ENCODE measurements around the gene COX10. TPM values are rescaled to one million over a fixed set of nuclear protein-coding genes. Genes with fewer than 3 reads are reported as not detected.

Gene COX10
- total and polyA plus RNA-seq, 2 experiments from 2014 or later = 21.7 to 26.6 TPM

DNA sequence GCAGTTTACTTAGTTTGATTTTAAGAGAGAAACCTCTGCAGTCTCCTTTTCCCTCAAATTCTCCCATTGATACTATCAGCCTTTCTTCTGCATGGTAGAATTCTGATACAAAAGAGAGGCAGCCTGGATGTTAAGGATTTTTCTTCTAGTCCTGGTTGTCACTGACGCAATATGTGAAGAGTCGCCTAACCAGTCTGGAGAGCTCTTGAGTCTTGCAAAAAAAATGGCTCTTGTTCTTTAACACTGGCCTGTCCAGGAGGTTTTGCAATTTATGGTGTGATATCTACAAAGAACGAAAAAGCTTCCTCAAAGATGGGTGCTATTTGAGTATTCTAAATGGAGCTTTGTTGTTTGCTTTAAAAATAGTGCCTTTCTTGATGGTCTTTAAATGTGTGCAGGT lies 28.9 kb downstream of the COX10 start:
- no peaks in the 10 kb centered on the region for H3K36me3 ChIP-seq
- DNase-seq (ENCODE audit: low read depth in 1 of 2, low spot score in 1 of 2) = peak in 1 of 2 donors; percentile 34
- H3K27me3 ChIP-seq = no peaks in the 10 kb centered on the region
- no peak overlapping the region for H3K4me3 ChIP-seq
- no peaks in the 10 kb centered on the region for H3K9me3 ChIP-seq (ENCODE audit: low read depth)
- peaks cover 30% of the 10 kb centered on the region for H3K4me1 ChIP-seq (ENCODE audit: low read depth)
- TF ChIP-seq, protein P1, sequence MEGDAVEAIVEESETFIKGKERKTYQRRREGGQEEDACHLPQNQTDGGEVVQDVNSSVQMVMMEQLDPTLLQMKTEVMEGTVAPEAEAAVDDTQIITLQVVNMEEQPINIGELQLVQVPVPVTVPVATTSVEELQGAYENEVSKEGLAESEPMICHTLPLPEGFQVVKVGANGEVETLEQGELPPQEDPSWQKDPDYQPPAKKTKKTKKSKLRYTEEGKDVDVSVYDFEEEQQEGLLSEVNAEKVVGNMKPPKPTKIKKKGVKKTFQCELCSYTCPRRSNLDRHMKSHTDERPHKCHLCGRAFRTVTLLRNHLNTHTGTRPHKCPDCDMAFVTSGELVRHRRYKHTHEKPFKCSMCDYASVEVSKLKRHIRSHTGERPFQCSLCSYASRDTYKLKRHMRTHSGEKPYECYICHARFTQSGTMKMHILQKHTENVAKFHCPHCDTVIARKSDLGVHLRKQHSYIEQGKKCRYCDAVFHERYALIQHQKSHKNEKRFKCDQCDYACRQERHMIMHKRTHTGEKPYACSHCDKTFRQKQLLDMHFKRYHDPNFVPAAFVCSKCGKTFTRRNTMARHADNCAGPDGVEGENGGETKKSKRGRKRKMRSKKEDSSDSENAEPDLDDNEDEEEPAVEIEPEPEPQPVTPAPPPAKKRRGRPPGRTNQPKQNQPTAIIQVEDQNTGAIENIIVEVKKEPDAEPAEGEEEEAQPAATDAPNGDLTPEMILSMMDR (IDR thresholded peaks at IDR 0.05; ENCODE audit: low read depth, low read length) = no peak
- H3K27ac ChIP-seq = no peak overlapping the region

GRCh38 chr17:14101976-14102375 lies 32.7 kb downstream of the COX10 start:
- no peak for DNase-seq (ENCODE audit: low read depth in 1 of 2, low spot score in 1 of 2)
- Histone ChIP-seq H3K27me3 (no peaks in the 10 kb centered on the region), H3K4me1 (ENCODE audit: low read depth) (peaks cover 5% of the 10 kb centered on the region), H3K4me3 (no peak overlapping the region), H3K36me3 (no peaks in the 10 kb centered on the region), H3K27ac (no peak overlapping the region), H3K9me3 (ENCODE audit: low read depth) (no peaks in the 10 kb centered on the region)
- TF ChIP-seq, protein P1 (IDR thresholded peaks at IDR 0.05; ENCODE audit: low read depth, low read length) = no peak

DNA sequence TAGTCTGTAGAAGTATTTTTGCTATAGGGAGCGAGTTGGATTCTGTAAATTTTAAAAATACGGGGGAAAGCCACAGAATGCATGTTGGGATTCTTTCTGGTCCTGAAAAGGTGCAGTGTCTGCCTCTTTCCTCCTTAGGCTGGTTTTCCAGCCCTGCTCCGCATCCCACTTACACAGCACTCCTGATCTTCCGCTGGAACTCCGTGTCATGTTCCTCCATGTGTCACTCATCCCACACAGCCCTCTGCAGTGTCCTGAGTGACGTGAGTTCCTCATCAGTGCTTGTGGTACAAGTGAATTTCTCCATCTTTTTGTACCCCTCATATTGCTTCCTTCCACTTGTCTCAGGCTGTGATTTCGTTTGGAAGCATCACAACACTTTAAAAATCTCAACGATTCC lies 34.5 kb downstream of the COX10 start:
- TF ChIP-seq, protein P1 (IDR thresholded peaks at IDR 0.05; ENCODE audit: low read depth, low read length) = no peak
- Histone ChIP-seq H3K27ac (no peak overlapping the region), H3K4me1 (ENCODE audit: low read depth) (peaks cover 4% of the 10 kb centered on the region), H3K36me3 (no peaks in the 10 kb centered on the region), H3K27me3 (no peaks in the 10 kb centered on the region), H3K9me3 (ENCODE audit: low read depth) (no peaks in the 10 kb centered on the region), H3K4me3 (no peak overlapping the region)
- no peak for DNase-seq (ENCODE audit: low read depth in 1 of 2, low spot score in 1 of 2)

DNA sequence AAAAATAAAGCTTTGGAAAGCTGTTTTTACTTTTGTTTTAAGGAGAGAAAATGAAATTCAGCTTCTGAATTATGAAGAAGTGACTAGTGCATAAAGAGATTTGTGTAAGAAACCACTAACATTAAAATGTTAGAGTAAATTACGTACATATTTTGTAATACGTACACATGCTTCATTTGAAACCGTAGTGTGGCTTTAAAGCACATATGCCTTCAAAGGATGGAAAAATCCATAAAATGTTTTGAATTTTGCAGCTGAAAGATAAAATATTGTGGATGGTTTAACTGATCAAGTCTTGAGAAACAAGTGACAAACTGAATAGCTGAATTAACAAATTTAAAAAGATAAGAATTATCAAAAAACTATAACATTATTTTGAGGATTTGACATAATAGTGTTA lies 35.4 kb downstream of the COX10 start:
- Histone ChIP-seq H3K27me3 (no peaks in the 10 kb centered on the region), H3K36me3 (no peaks in the 10 kb centered on the region), H3K9me3 (ENCODE audit: low read depth) (no peaks in the 10 kb centered on the region), H3K4me1 (ENCODE audit: low read depth) (peaks cover 4% of the 10 kb centered on the region), H3K4me3 (no peak overlapping the region), H3K27ac (no peak overlapping the region)
- TF ChIP-seq, protein P1 (IDR thresholded peaks at IDR 0.05; ENCODE audit: low read depth, low read length) = no peak
- no peak for DNase-seq (ENCODE audit: low read depth in 1 of 2, low spot score in 1 of 2)

GRCh38 chr17:14107889-14108288 lies 38.6 kb downstream of the COX10 start:
- Histone ChIP-seq H3K36me3 (no peaks in the 10 kb centered on the region), H3K4me3 (no peak overlapping the region), H3K27me3 (no peaks in the 10 kb centered on the region), H3K4me1 (ENCODE audit: low read depth) (peaks cover 4% of the 10 kb centered on the region), H3K9me3 (ENCODE audit: low read depth) (no peaks in the 10 kb centered on the region), H3K27ac (no peak overlapping the region)
- DNase-seq (ENCODE audit: low read depth in 1 of 2, low spot score in 1 of 2) = no peak
- TF ChIP-seq, protein P1 (IDR thresholded peaks at IDR 0.05; ENCODE audit: low read depth, low read length) = no peak

DNA sequence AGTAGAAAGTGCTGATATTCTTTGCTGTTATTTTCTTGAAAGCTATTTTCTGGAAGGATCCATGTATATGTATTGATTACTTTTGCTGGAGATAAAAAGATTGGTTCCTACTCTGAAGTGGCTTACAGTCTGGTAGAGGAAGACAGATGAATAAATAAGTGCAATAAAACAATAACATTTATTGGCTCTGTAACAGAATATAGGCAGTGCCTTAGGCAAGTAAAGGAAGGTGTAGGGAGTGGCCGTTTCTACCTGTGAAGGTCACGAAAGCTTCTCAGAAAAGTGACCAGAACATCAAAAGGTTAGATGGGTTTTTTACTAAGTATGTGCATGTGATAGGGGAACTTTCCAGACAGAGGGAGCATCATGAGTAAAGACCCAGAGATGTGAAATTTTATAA lies 43.1 kb downstream of the COX10 start:
- TF ChIP-seq, protein P1 (IDR thresholded peaks at IDR 0.05; ENCODE audit: low read depth, low read length) = no peak
- Histone ChIP-seq H3K4me1 (ENCODE audit: low read depth) (no peaks in the 10 kb centered on the region), H3K36me3 (no peaks in the 10 kb centered on the region), H3K27ac (no peak overlapping the region), H3K4me3 (no peak overlapping the region), H3K27me3 (no peaks in the 10 kb centered on the region), H3K9me3 (ENCODE audit: low read depth) (no peaks in the 10 kb centered on the region)
- DNase-seq (ENCODE audit: low read depth in 1 of 2, low spot score in 1 of 2) = no peak

All from cardiac muscle cell (in vitro differentiated cells and primary cell).